HCT116 (cell line): Measurements from ENCODE around the gene F10. TPM values are rescaled to one million over a fixed set of nuclear protein-coding genes. Genes with fewer than 3 reads are reported as not detected.

Experiments
- ATAC-seq: fragments of 200-7000 bp; cut with Tn5 transposase; 2 replicates; pipeline ENCODE4 v1.9.1; 2020; ENCODE audit warnings: mild to moderate bottlenecking, moderate library complexity
- BruUV-seq: library from RNA; stranded (reverse); fragments of 400-500 nt; replicated peaks from 2 replicates; lab custom pipeline; 2021; lab: Mats Ljungman, UMichigan
- CTCF ChIA-PET: fragments of 300-600 bp; sonication (Branson Sonifier 250); formaldehyde crosslinking; loops from one replicate; lab custom pipeline; 2021; ENCODE audit warnings: antibody characterized with exemption; lab: Charles Lee
- POLR2A ChIA-PET: fragments of 300-600, 350-600 bp; sonication (Branson Sonifier 250); formaldehyde crosslinking; loops from one replicate; lab custom pipeline; 2021; ENCODE audit warnings: antibody characterized with exemption; lab: Charles Lee
- RAD21 ChIA-PET, 2 experiments: fragments of 300-600 bp; sonication (Branson Sonifier 250); formaldehyde crosslinking; loops; one replicate each; lab custom pipeline; 2023; ENCODE audit warnings: low total read pairs in 2 of 2; ENCODE audit not compliant: uncharacterized antibody in 2 of 2, unreplicated experiment in 2 of 2, low non-redundant PET in 1 of 2; lab: Charles Lee
- DNase-seq: peaks from one replicate; pipeline ENCODE4 v3.0.0-alpha.2; 2010; ENCODE audit warnings: low read depth, low spot score
- H2AFZ ChIP-seq: fragments of 200-600 bp; shearing (Covaris generic), sonication (generic); 2 replicates; pipeline ENCODE4 v1.6.1; 2017; ENCODE audit warnings: low read depth, mixed run types, mixed read lengths, antibody characterized with exemption, low read length; ENCODE audit not compliant: poor library complexity, severe bottlenecking
- H3K27ac ChIP-seq: 2 replicates; pipeline ENCODE4 v1.5.1; 2012; ENCODE audit warnings: low read depth, low read length
- H3K27me3 ChIP-seq: fragments of 200-600 bp; sonication (generic); 2 replicates; pipeline ENCODE4 v1.6.1; 2016; ENCODE audit warnings: mixed run types, low read length, mixed read lengths; ENCODE audit not compliant: insufficient read depth
- H3K36me3 ChIP-seq, 2 experiments: fragments of 200-500 bp in 1 of 2; fragments of 200-600 bp in 1 of 2; sonication (Bioruptor generic) in 1 of 2; sonication (generic) in 1 of 2; 2 replicates each; pipeline versions ENCODE4 v1.5.1 to v1.6.1; 2014 to 2016; ENCODE audit warnings: low read length in 2 of 2, inconsistent platforms in 1 of 2, mixed read lengths in 1 of 2, mixed run types in 1 of 2; ENCODE audit not compliant: insufficient read depth in 2 of 2, control insufficient read depth in 1 of 2
- H3K4me1 ChIP-seq, 2 experiments: fragments of 200-600 bp in 1 of 2; sonication (generic) in 1 of 2; 2 replicates each; pipeline versions ENCODE4 v1.5.1 to v1.6.1; 2012 to 2017; ENCODE audit warnings: low read length in 2 of 2, inconsistent platforms in 1 of 2, mild to moderate bottlenecking in 1 of 2, mixed read lengths in 1 of 2, mixed run types in 1 of 2, moderate library complexity in 1 of 2; ENCODE audit not compliant: insufficient read depth in 2 of 2, control insufficient read depth in 1 of 2
- H3K4me2 ChIP-seq: fragments of 200-600 bp; sonication (generic); 2 replicates; pipeline ENCODE4 v1.6.1; 2017; ENCODE audit warnings: mixed run types, low read length, mixed read lengths
- H3K4me3 ChIP-seq, 2 experiments: fragments of 200-600 bp in 1 of 2; sonication (generic) in 1 of 2; replicated peaks in 1 of 2; 2 replicates each; pipeline ENCODE4 v1.5.1; 2011 to 2016; ENCODE audit warnings: low read length in 2 of 2, control low read depth in 1 of 2, low read depth in 1 of 2, mild to moderate bottlenecking in 1 of 2, mixed read lengths in 1 of 2, mixed run types in 1 of 2
- H3K79me2 ChIP-seq: fragments of 200-600 bp; sonication (generic); 2 replicates; pipeline ENCODE4 v1.6.1; 2017; ENCODE audit warnings: mild to moderate bottlenecking, mixed run types, low read length, moderate library complexity, mixed read lengths; ENCODE audit not compliant: insufficient read depth
- H3K9ac ChIP-seq: fragments of 200-600 bp; sonication (generic); 2 replicates; pipeline ENCODE4 v1.6.1; 2016; ENCODE audit warnings: low read length, mixed read lengths
- H3K9me2 ChIP-seq: fragments of 200-600 bp; sonication (generic), shearing (Covaris generic); 2 replicates; pipeline ENCODE4 v1.6.1; 2017; ENCODE audit warnings: mixed run types, mild to moderate bottlenecking, moderate library complexity; ENCODE audit not compliant: insufficient read depth
- H3K9me3 ChIP-seq, 2 experiments: fragments of 200-500 bp in 1 of 2; fragments of 200-600 bp in 1 of 2; sonication (Bioruptor generic) in 1 of 2; sonication (generic) in 1 of 2; 2 replicates each; pipeline ENCODE4 v1.6.1; 2014 to 2017; ENCODE audit warnings: low read length in 2 of 2, mixed read lengths in 2 of 2, inconsistent platforms in 1 of 2, low read depth in 1 of 2, mild to moderate bottlenecking in 1 of 2, mixed run types in 1 of 2, moderate library complexity in 1 of 2; ENCODE audit not compliant: control insufficient read depth in 1 of 2, insufficient read depth in 1 of 2
- H4K20me1 ChIP-seq: fragments of 200-600 bp; sonication (generic), shearing (Covaris generic); 2 replicates; pipeline ENCODE4 v1.6.1; 2017; ENCODE audit warnings: mixed run types, mild to moderate bottlenecking, moderate library complexity; ENCODE audit not compliant: insufficient read depth
- ATF3 ChIP-seq: IDR thresholded peaks from 2 replicates; pipeline ENCODE4 v1.6.1; 2012
- JUND ChIP-seq: IDR thresholded peaks from 2 replicates; pipeline ENCODE4 v1.6.1; 2012
- MAX ChIP-seq: IDR thresholded peaks from 2 replicates; pipeline ENCODE4 v1.6.1; 2012
- SP1 ChIP-seq: IDR thresholded peaks from 2 replicates; pipeline ENCODE4 v1.6.1; 2012; ENCODE audit warnings: low read depth
- TCF7L2 ChIP-seq: IDR thresholded peaks from 2 replicates; pipeline ENCODE4 v1.7.0; 2011; ENCODE audit warnings: borderline replicate concordance, inconsistent platforms; ENCODE audit not compliant: insufficient read depth, insufficient read length; ENCODE audit errors: extremely low read depth
- YY1 ChIP-seq: IDR thresholded peaks from 2 replicates; pipeline ENCODE4 v1.6.1; 2011; ENCODE audit warnings: low read length, low read depth, moderate library complexity, mild to moderate bottlenecking; ENCODE audit not compliant: insufficient replicate concordance; ENCODE audit errors: extremely low read depth
- ZFX ChIP-seq: fragments of 450-650 bp; IDR thresholded peaks from 2 replicates; pipeline ENCODE4 v1.6.1; 2017
- intact Hi-C: fragments of 100-400 bp; cut with micrococcal nuclease; formaldehyde crosslinking; loops from 2 replicates; pipeline ENCODE4 v1.10.0; 2022
- total RNA-seq: library from RNA; stranded (reverse); gene quantifications from one replicate; pipeline ENCODE4 v1.2.1, GENCODE V29; 2021; ENCODE audit not compliant: unreplicated experiment

The F10 gene
- total RNA-seq, 1 experiment from 2014 or later = 4.0 TPM

DNA sequence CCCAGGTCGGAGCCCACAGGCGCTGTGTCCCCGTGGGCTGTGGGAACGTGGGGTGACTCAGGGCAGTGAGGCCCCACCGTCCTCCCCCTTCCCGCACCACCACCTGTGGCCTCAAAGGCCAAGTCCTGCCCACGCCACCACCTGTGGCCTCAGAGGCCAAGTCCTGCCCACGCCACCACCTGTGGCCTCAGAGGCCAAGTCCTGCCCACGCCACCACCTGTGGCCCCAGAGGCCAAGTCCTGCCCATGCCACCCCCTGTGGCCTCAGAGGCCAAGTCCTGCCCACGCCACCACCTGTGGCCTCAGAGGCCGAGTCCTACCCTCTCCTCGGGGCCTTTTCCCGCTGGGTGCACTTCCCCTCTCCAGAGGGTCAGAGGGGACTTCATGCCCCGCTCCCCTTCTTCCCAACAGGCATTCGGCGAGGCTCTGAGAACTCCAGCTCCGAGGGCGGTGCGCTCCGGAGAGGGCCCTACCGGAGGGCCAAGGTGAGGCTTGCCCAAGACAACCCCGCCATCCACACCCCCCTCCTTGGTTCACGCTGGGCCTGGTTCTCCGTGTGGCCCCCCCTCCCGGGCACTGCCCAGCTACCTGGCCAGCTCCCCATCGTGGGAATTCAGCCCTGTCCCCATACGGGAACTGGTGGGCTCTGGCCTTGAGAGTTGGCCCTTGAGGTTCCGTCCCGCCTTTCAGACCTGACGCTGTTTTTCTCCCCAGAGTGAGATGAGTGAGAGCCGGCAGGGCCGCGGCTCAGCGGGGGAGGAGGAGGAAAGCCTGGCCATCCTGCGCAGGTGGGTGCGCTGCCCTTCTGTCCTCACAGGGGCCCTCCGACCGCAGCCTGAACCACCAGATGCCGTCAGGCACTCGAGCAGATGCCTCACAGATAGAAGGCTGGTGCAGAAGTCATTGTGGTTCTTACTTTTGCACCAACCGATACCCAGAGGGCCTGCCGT, 44.4 kb upstream of the F10 start:
- Histone ChIP-seq H3K36me3 (no peaks in the 10 kb centered on the region), H3K27me3 (no peaks in the 10 kb centered on the region), H3K27ac (no peak overlapping the region), H3K9me3 (no peaks in the 10 kb centered on the region), H3K9ac (no peak overlapping the region), H4K20me1 (no peaks in the 10 kb centered on the region), H3K4me1 (peaks cover 0 to under 1% of the 10 kb centered on the region in 2 experiments; a peak in 2 of 4 replicates), H2AFZ (no peak overlapping the region), H3K79me2 (no peaks in the 10 kb centered on the region), H3K4me3 (no peak overlapping the region), H3K4me2 (no peak overlapping the region), H3K9me2 (no peaks in the 10 kb centered on the region)
- no peak for ATAC-seq
- CTCF ChIA-PET = no interaction called here
- BruUV-seq = no TSS peak
- TF ChIP-seq SP1 (no peak), ZFX (no peak), TCF7L2 (no peak), JUND (no peak), YY1 (no peak), ATF3 (no peak), MAX (no peak)
- intact Hi-C loops = no loop called here
- POLR2A ChIA-PET = no interaction called here
- RAD21 ChIA-PET = no interaction called here
- DNase-seq = no peak
